HEK293 (cell line): ENCODE measurements around the gene PALM.

Experiments used
- CTCF ChIA-PET: fragments of 350-600 bp; formaldehyde crosslinking; extraction: SDS; loops from one replicate; lab custom pipeline; 2021; ENCODE audit warnings: antibody characterized with exemption; lab: Yijun Ruan, JAX
- POLR2A ChIA-PET: fragments of 300-600 bp; formaldehyde crosslinking; extraction: SDS; loops from one replicate; lab custom pipeline; 2020; ENCODE audit warnings: antibody characterized with exemption, inconsistent platforms; lab: Yijun Ruan, JAX
- H3K27ac ChIP-seq: fragments of 200-500 bp; sonication (Bioruptor generic); 2 replicates; pipeline ENCODE4 v1.5.1; 2014; ENCODE audit warnings: low read depth, low read length, control low read depth, inconsistent platforms; ENCODE audit errors: extremely low read depth
- H3K36me3 ChIP-seq, 2 experiments: fragments of 200-500 bp in 1 of 2; sonication (Bioruptor generic) in 1 of 2; 1 replicate in 1 of 2; 2 replicates in 1 of 2; pipeline ENCODE4 v1.5.1; 2014 to 2017; ENCODE audit warnings: inconsistent platforms in 2 of 2, low read length in 2 of 2; ENCODE audit not compliant: control insufficient read depth in 2 of 2, insufficient read depth in 1 of 2
- H3K4me1 ChIP-seq: fragments of 200-500 bp; sonication (Bioruptor generic); 2 replicates; pipeline ENCODE4 v1.5.1; 2014; ENCODE audit warnings: mild to moderate bottlenecking, low read length, inconsistent platforms; ENCODE audit not compliant: control insufficient read depth, insufficient read depth
- H3K4me3 ChIP-seq: 2 replicates; pipeline ENCODE4 v1.5.1; 2011; ENCODE audit warnings: low read depth, mild to moderate bottlenecking, control low read depth, low read length, moderate library complexity
- H3K9me3 ChIP-seq: fragments of 200-500 bp; sonication (Bioruptor generic); 2 replicates; pipeline ENCODE4 v1.5.1; 2014; ENCODE audit warnings: low read depth, low read length, inconsistent platforms; ENCODE audit not compliant: control insufficient read depth, insufficient read depth
- EGR2 ChIP-seq: fragments of 450-650 bp; formaldehyde crosslinking; IDR thresholded peaks from 2 replicates; pipeline ENCODE4 v1.5.1; 2016; ENCODE audit warnings: low read depth, missing biosample characterization, missing genetic modification characterization
- GLI2 ChIP-seq: fragments of 450-650 bp; formaldehyde crosslinking; IDR thresholded peaks from 2 replicates; pipeline ENCODE4; 2017; ENCODE audit warnings: missing biosample characterization, missing genetic modification characterization, low read depth, borderline replicate concordance
- MZF1 ChIP-seq: fragments of 450-650 bp; formaldehyde crosslinking; IDR thresholded peaks from 2 replicates; pipeline ENCODE4 v1.5.1; 2017; ENCODE audit warnings: missing biosample characterization, missing genetic modification characterization, borderline replicate concordance
- PRDM1 ChIP-seq: fragments of 450-650 bp; formaldehyde crosslinking; IDR thresholded peaks from 2 replicates; pipeline ENCODE4; 2016; ENCODE audit warnings: missing biosample characterization, missing genetic modification characterization
- PRDM10 ChIP-seq: fragments of 450-650 bp; formaldehyde crosslinking; IDR thresholded peaks from 2 replicates; pipeline ENCODE4 v1.5.1; 2016; ENCODE audit warnings: missing biosample characterization, missing genetic modification characterization
- ZBTB6 ChIP-seq: fragments of 450-650 bp; formaldehyde crosslinking; IDR thresholded peaks from 2 replicates; pipeline ENCODE4 v1.5.1; 2017; ENCODE audit warnings: missing biosample characterization, missing genetic modification characterization
- ZNF112 ChIP-seq: fragments of 450-650 bp; formaldehyde crosslinking; IDR thresholded peaks from 2 replicates; pipeline ENCODE4 v1.5.0; 2017; ENCODE audit warnings: missing biosample characterization, missing genetic modification characterization
- ZNF280D ChIP-seq: fragments of 450-650 bp; formaldehyde crosslinking; IDR thresholded peaks from 2 replicates; pipeline ENCODE4 v1.5.1; 2016; ENCODE audit warnings: missing biosample characterization, missing genetic modification characterization
- ZNF350 ChIP-seq: fragments of 450-650 bp; formaldehyde crosslinking; IDR thresholded peaks from 2 replicates; pipeline ENCODE4 v1.5.0; 2017; ENCODE audit warnings: missing biosample characterization, mild to moderate bottlenecking, missing genetic modification characterization
- ZNF398 ChIP-seq: fragments of 450-650 bp; formaldehyde crosslinking; IDR thresholded peaks from 2 replicates; pipeline ENCODE4 v1.5.1; 2017; ENCODE audit warnings: missing biosample characterization, missing genetic modification characterization
- ZNF580 ChIP-seq: fragments of 450-650 bp; formaldehyde crosslinking; IDR thresholded peaks from 2 replicates; pipeline ENCODE4 v1.5.1; 2016; ENCODE audit warnings: missing biosample characterization, missing genetic modification characterization
- ZNF654 ChIP-seq: fragments of 450-650 bp; formaldehyde crosslinking; IDR thresholded peaks from 2 replicates; pipeline ENCODE4 v1.5.1; 2016; ENCODE audit warnings: low read depth, missing biosample characterization, missing genetic modification characterization
- ZNF768 ChIP-seq: fragments of 450-650 bp; formaldehyde crosslinking; IDR thresholded peaks from 2 replicates; pipeline ENCODE4 v1.5.1; 2018; ENCODE audit warnings: missing biosample characterization, mild to moderate bottlenecking, missing genetic modification characterization
- ZNF776 ChIP-seq: fragments of 450-650 bp; formaldehyde crosslinking; IDR thresholded peaks from 2 replicates; pipeline ENCODE4 v1.5.0; 2017; ENCODE audit warnings: missing biosample characterization, missing genetic modification characterization, borderline replicate concordance

The PALM gene

GRCh38 chr19:795073-795611 is 86.4 kb downstream of the PALM start:
- no peak for TF ChIP-seq ZNF280D (tag by site-specific recombination)
- no peak for TF ChIP-seq PRDM10 (tag by site-specific recombination)
- no peak for TF ChIP-seq ZNF768 (tag by site-specific recombination)
- no peak for TF ChIP-seq ZNF112
- TF ChIP-seq ZNF350 (tag by site-specific recombination), result no peak
- TF ChIP-seq MZF1, result no peak
- no peak for TF ChIP-seq GLI2 (tag by site-specific recombination)
- TF ChIP-seq ZNF654 (tag by site-specific recombination), result no peak
- no peak for TF ChIP-seq ZNF776 (tag by site-specific recombination)
- TF ChIP-seq EGR2 (tag by site-specific recombination), result no peak
- no peak for TF ChIP-seq ZBTB6
- no peak for TF ChIP-seq PRDM1
- TF ChIP-seq ZNF580 (tag by site-specific recombination), result no peak
- TF ChIP-seq ZNF398, result no peak
- Histone ChIP-seq H3K4me3 (no peak overlapping the region), H3K4me1 (peaks cover 3% of the 10 kb centered on the region; the same call in 1 of the 2 replicates), H3K36me3 (peaks cover 0 to 21% of the 10 kb centered on the region in 2 experiments; a peak in 2 of 3 replicates), H3K27ac (no peak overlapping the region), H3K9me3 (no peaks in the 10 kb centered on the region)
- ChIA-PET POLR2A (no interaction called here), CTCF (interaction anchor here (1.0 to 1.2 kb wide), 2 partner anchors 24 to 471 kb away, joined by 3 to 4 read pairs; no protein-coding TSS in a partner anchor)
